H9 (cell line): ENCODE measurements around the gene OPN1SW. TPM values are rescaled to one million over a fixed set of nuclear protein-coding genes. Genes with fewer than 3 reads are reported as not detected.

Source experiments
- DNase-seq: peaks from one replicate; pipeline ENCODE4 v3.0.0-alpha.2; 2017
- H2AFZ ChIP-seq: one replicate; pipeline ENCODE4 v1.6.1; 2013; ENCODE audit warnings: mild to moderate bottlenecking, low read length, control low read depth, moderate library complexity
- H2AK5ac ChIP-seq: 2 replicates; pipeline ENCODE4 v1.6.1; 2013; ENCODE audit warnings: low read length, control low read depth, mixed read lengths; ENCODE audit not compliant: insufficient read length
- H2BK120ac ChIP-seq: one replicate; pipeline ENCODE4 v1.6.1; 2013; ENCODE audit warnings: low read depth, mild to moderate bottlenecking, low read length, control low read depth, inconsistent platforms; ENCODE audit not compliant: poor library complexity, severe bottlenecking
- H2BK12ac ChIP-seq: 2 replicates; pipeline ENCODE4 v1.6.1; 2013; ENCODE audit warnings: low read length, control low read depth, mixed read lengths, low read depth; ENCODE audit not compliant: insufficient read length
- H2BK15ac ChIP-seq: 2 replicates; pipeline ENCODE4 v1.6.1; 2013; ENCODE audit warnings: low read depth, low read length, control low read depth
- H2BK20ac ChIP-seq: one replicate; pipeline ENCODE4 v1.6.1; 2013; ENCODE audit warnings: low read depth, mild to moderate bottlenecking, low read length, control low read depth, inconsistent platforms; ENCODE audit not compliant: poor library complexity, severe bottlenecking
- H2BK5ac ChIP-seq: 2 replicates; pipeline ENCODE4 v1.6.1; 2013; ENCODE audit warnings: low read length, control low read depth, mixed read lengths; ENCODE audit not compliant: insufficient read length
- H3K14ac ChIP-seq: 2 replicates; pipeline ENCODE4 v1.6.1; 2013; ENCODE audit warnings: low read length, control low read depth; ENCODE audit not compliant: insufficient read depth
- H3K18ac ChIP-seq: 2 replicates; pipeline ENCODE4 v1.6.1; 2013; ENCODE audit warnings: low read depth, mild to moderate bottlenecking, mixed read lengths, low read length, control low read depth; ENCODE audit not compliant: insufficient read length
- H3K23ac ChIP-seq: 2 replicates; pipeline ENCODE4 v1.6.1; 2013; ENCODE audit warnings: low read length, control low read depth, mixed read lengths, low read depth; ENCODE audit not compliant: insufficient read length
- H3K23me2 ChIP-seq: 2 replicates; pipeline ENCODE4 v1.6.1; 2013; ENCODE audit warnings: low read depth, mild to moderate bottlenecking, mixed read lengths, low read length, control low read depth; ENCODE audit not compliant: insufficient read length, poor library complexity, severe bottlenecking
- H3K27ac ChIP-seq: 2 replicates; pipeline ENCODE4 v1.5.1; 2013; ENCODE audit warnings: low read length, control low read depth, mixed read lengths, low read depth; ENCODE audit not compliant: insufficient read length
- H3K27me3 ChIP-seq: 2 replicates; pipeline ENCODE4 v1.6.1; 2013; ENCODE audit warnings: low read length, control low read depth, inconsistent platforms; ENCODE audit not compliant: insufficient read depth
- H3K4ac ChIP-seq: 2 replicates; pipeline ENCODE4 v1.6.1; 2013; ENCODE audit warnings: low read depth, mild to moderate bottlenecking, control low read depth, inconsistent platforms, low read length, moderate library complexity
- H3K4me1 ChIP-seq: 2 replicates; pipeline ENCODE4 v1.6.1; 2013; ENCODE audit warnings: low read length, control low read depth, inconsistent platforms; ENCODE audit not compliant: insufficient read depth
- H3K4me2 ChIP-seq: 2 replicates; pipeline ENCODE4 v1.6.1; 2013; ENCODE audit warnings: low read length, control low read depth, mixed read lengths; ENCODE audit not compliant: insufficient read length, insufficient read depth
- H3K56ac ChIP-seq: 2 replicates; pipeline ENCODE4 v1.6.1; 2013; ENCODE audit warnings: low read depth, mild to moderate bottlenecking, mixed read lengths, low read length, control low read depth; ENCODE audit not compliant: insufficient read length
- H3K79me1 ChIP-seq: 2 replicates; pipeline ENCODE4 v1.6.1; 2013; ENCODE audit warnings: low read depth, mild to moderate bottlenecking, moderate library complexity, low read length, control low read depth, inconsistent platforms; ENCODE audit not compliant: insufficient read depth, poor library complexity, severe bottlenecking
- H3K79me2 ChIP-seq: 2 replicates; pipeline ENCODE4 v1.6.1; 2013; ENCODE audit warnings: low read length, control low read depth, inconsistent platforms; ENCODE audit not compliant: insufficient read depth
- H3K9ac ChIP-seq: 2 replicates; pipeline ENCODE4 v1.6.1; 2013; ENCODE audit warnings: low read length, control low read depth, mixed read lengths; ENCODE audit not compliant: insufficient read length; ENCODE audit errors: extremely low read depth
- H3K9me3 ChIP-seq: one replicate; pipeline ENCODE4 v1.6.1; 2013; ENCODE audit warnings: low read depth, low read length, inconsistent platforms; ENCODE audit not compliant: control insufficient read depth
- H3T11ph ChIP-seq: one replicate; pipeline ENCODE4 v1.6.1; 2013; ENCODE audit warnings: mild to moderate bottlenecking, low read length, control low read depth, inconsistent platforms
- H4K20me1 ChIP-seq: one replicate; pipeline ENCODE4 v1.6.1; 2013; ENCODE audit not compliant: control insufficient read depth, insufficient read length, insufficient read depth
- H4K5ac ChIP-seq: 2 replicates; pipeline ENCODE4 v1.6.1; 2013; ENCODE audit warnings: low read depth, mild to moderate bottlenecking, mixed read lengths, low read length, control low read depth; ENCODE audit not compliant: insufficient read length
- H4K8ac ChIP-seq: replicated peaks from 2 replicates; pipeline ENCODE4 v1.6.1; 2013; ENCODE audit warnings: low read length, control low read depth, mixed read lengths, low read depth; ENCODE audit not compliant: insufficient read length
- H4K91ac ChIP-seq: 2 replicates; pipeline ENCODE4 v1.6.1; 2013; ENCODE audit warnings: low read depth, mild to moderate bottlenecking, moderate library complexity, mixed read lengths, low read length, control low read depth; ENCODE audit not compliant: insufficient read length
- H3K27ac Mint-ChIP-seq, 3 experiments: 2 replicates in 2 of 3; 3 replicates in 1 of 3; pipeline ENCODE4 v1.8.0; 2020 to 2021; ENCODE audit warnings: mixed read lengths in 3 of 3, mild to moderate bottlenecking in 1 of 3, moderate library complexity in 1 of 3
- H3K27me3 Mint-ChIP-seq: 2 replicates; pipeline ENCODE4 v1.8.0; 2021; ENCODE audit warnings: low read depth, mild to moderate bottlenecking, moderate library complexity, mixed read lengths
- H3K36me3 Mint-ChIP-seq, 3 experiments: 2 replicates in 2 of 3; 3 replicates in 1 of 3; pipeline ENCODE4 v1.8.0; 2020 to 2021; ENCODE audit warnings: low read depth in 3 of 3, mixed read lengths in 3 of 3; ENCODE audit not compliant: insufficient read depth in 1 of 3
- H3K4me1 Mint-ChIP-seq, 2 experiments: 2 replicates each; pipeline ENCODE4 v1.8.0; 2020; ENCODE audit warnings: mixed read lengths in 2 of 2
- H3K4me3 Mint-ChIP-seq, 2 experiments: 2 replicates in 1 of 2; 3 replicates in 1 of 2; pipeline ENCODE4 v1.8.0; 2020 to 2021; ENCODE audit warnings: mild to moderate bottlenecking in 2 of 2, mixed read lengths in 2 of 2, moderate library complexity in 1 of 2
- H3K9me3 Mint-ChIP-seq, 2 experiments: 2 replicates in 1 of 2; 3 replicates in 1 of 2; pipeline ENCODE4 v1.8.0; 2020; ENCODE audit warnings: mild to moderate bottlenecking in 2 of 2, mixed read lengths in 2 of 2, moderate library complexity in 1 of 2
- CTCF ChIP-seq: fragments of 200-600 bp; sonication (generic); conservative IDR thresholded peaks from 3 replicates; pipeline ENCODE4 v1.8.0; 2021; ENCODE audit warnings: antibody characterized with exemption, mild to moderate bottlenecking
- WGBS: extraction: QIAGEN DNeasy Blood & Tissue Kit; methylation state at CpG from one replicate; pipeline ENCODE4 v1.1.7; 2013; ENCODE audit warnings: missing lambda C conversion rate, low lambda C conversion rate, mixed read lengths; ENCODE audit not compliant: insufficient read length; ENCODE audit errors: extremely low coverage; 5-methylcytosine and 5-hydroxymethylcytosine counted together
- total RNA-seq: library from RNA; stranded (reverse); gene quantifications from 2 replicates; pipeline ENCODE4 v1.2.1, GENCODE V29; 2021

The OPN1SW gene
- total RNA-seq, 1 experiment from 2014 or later, result not detected

GRCh38 chr7:128724743-128725142 is 50.9 kb downstream of the OPN1SW start:
- Histone ChIP-seq H3K56ac (no peak overlapping the region), H3K23me2 (no peaks in the 10 kb centered on the region), H2BK12ac (no peak overlapping the region), H2AFZ (no peak overlapping the region), H3K14ac (no peak overlapping the region), H3K23ac (no peak overlapping the region), H3K27ac (no peak overlapping the region), H3K4me1 (no peaks in the 10 kb centered on the region), H3T11ph (no peak overlapping the region), H3K9ac (no peak overlapping the region), H2AK5ac (no peak overlapping the region), H4K8ac (no peak overlapping the region), H3K18ac (no peak overlapping the region), H4K5ac (no peak overlapping the region), H3K4me2 (no peak overlapping the region), H3K79me2 (no peaks in the 10 kb centered on the region), H2BK5ac (no peak overlapping the region), H3K27me3 (no peaks in the 10 kb centered on the region), H3K79me1 (no peaks in the 10 kb centered on the region), H3K4ac (no peak overlapping the region), H3K9me3 (no peaks in the 10 kb centered on the region), H2BK120ac (no peak overlapping the region), H2BK15ac (no peak overlapping the region), H4K91ac (no peak overlapping the region), H2BK20ac (no peak overlapping the region), H4K20me1 (no peaks in the 10 kb centered on the region)
- Mint-ChIP-seq H3K27me3 (peaks cover 2% of the 10 kb centered on the region; the same call in 1 of the 2 replicates), H3K4me3 (no peak overlapping the region), H3K27ac (no peak overlapping the region), H3K9me3 (no peaks in the 10 kb centered on the region), H3K4me1 (peaks cover 5 to 13% of the 10 kb centered on the region in 2 experiments; a peak in 3 of 4 replicates), H3K36me3 (no peaks in the 10 kb centered on the region)
- no CpG with 5 or more reads among the region's 5 CpGs for WGBS
- DNase-seq, result no peak
- TF ChIP-seq CTCF, result no peak

Other genes starting within 250 kb of the OPN1SW start
- 0.50 and 0.98 TPM in 2 replicates for gene GARIN1A, start 103.5 kb downstream of the OPN1SW start, total RNA-seq
- gene CALU, start 36.4 kb downstream of the OPN1SW start, total RNA-seq, result 168 TPM in 2 replicates
- gene CCDC136, start 16.2 kb upstream of the OPN1SW start, total RNA-seq, result 28.7 and 31.1 TPM in 2 replicates
- gene FLNC, start 54.6 kb upstream of the OPN1SW start, total RNA-seq, result 12.2 and 12.5 TPM in 2 replicates
- 115 and 117 TPM in 2 replicates for gene ATP6V1F, start 87.1 kb upstream of the OPN1SW start, total RNA-seq
- gene KCP, start 134.9 kb upstream of the OPN1SW start, total RNA-seq, result 4.8 and 5.3 TPM in 2 replicates
- gene IRF5, start 162.1 kb upstream of the OPN1SW start, total RNA-seq, result 0.70 and 0.74 TPM in 2 replicates